GM23338 (cell line): ENCODE results near the gene KMT2E.

Experiments used
- CREB1 ChIP-seq: fragments of 250-450 bp; sonication (Bioruptor Pico); IDR thresholded peaks from 2 replicates; pipeline ENCODE4 v1.5.0; 2020; ENCODE audit warnings: low read depth, mild to moderate bottlenecking, moderate library complexity
- EZH2 ChIP-seq: fragments of 200-600 bp; sonication (generic); IDR thresholded peaks from one replicate; pipeline ENCODE4 v1.8.0; 2017; ENCODE audit warnings: antibody characterized with exemption, mild to moderate bottlenecking, low read depth; ENCODE audit not compliant: unreplicated experiment
- EZH2phosphoT487 ChIP-seq: fragments of 200-600 bp; sonication (generic); IDR thresholded peaks from one replicate; pipeline ENCODE4 v1.8.1; 2018; ENCODE audit warnings: antibody characterized with exemption; ENCODE audit not compliant: unreplicated experiment
- JUNB ChIP-seq: IDR thresholded peaks from one replicate; pipeline ENCODE4 v1.6.1; 2016; ENCODE audit warnings: antibody characterized with exemption; ENCODE audit not compliant: unreplicated experiment
- NANOG ChIP-seq: IDR thresholded peaks from 2 replicates; pipeline ENCODE4 v1.6.1; 2016; ENCODE audit warnings: antibody characterized with exemption, borderline replicate concordance
- POLR2AphosphoS5 ChIP-seq: IDR thresholded peaks from 2 replicates; pipeline ENCODE4 v1.6.1; 2016; ENCODE audit warnings: antibody characterized with exemption, low read depth
- TF ChIP-seq, protein P1 (sequence below), 2 experiments: fragments of 200-600 bp in 1 of 2; sonication (generic) in 1 of 2; conservative IDR thresholded peaks; 2 replicates each; pipeline versions ENCODE4 v1.5.1 to v1.6.1; 2016 to 2017; ENCODE audit warnings: antibody characterized with exemption in 2 of 2, low read depth in 2 of 2, mild to moderate bottlenecking in 2 of 2, moderate library complexity in 1 of 2
- TF ChIP-seq, protein P2 (sequence below): IDR thresholded peaks from one replicate; pipeline ENCODE4 v1.6.1; 2018; ENCODE audit warnings: antibody characterized with exemption; ENCODE audit not compliant: unreplicated experiment
- TF ChIP-seq, protein P3 (sequence below): fragments of 250-450 bp; sonication (Bioruptor Pico); IDR thresholded peaks from 2 replicates; pipeline ENCODE4 v1.5.0; 2020; ENCODE audit warnings: mild to moderate bottlenecking, moderate library complexity
- TF ChIP-seq, protein P4 (sequence below): IDR thresholded peaks from 2 replicates; pipeline ENCODE4 v1.6.1; 2016; ENCODE audit warnings: antibody characterized with exemption

DNA sequence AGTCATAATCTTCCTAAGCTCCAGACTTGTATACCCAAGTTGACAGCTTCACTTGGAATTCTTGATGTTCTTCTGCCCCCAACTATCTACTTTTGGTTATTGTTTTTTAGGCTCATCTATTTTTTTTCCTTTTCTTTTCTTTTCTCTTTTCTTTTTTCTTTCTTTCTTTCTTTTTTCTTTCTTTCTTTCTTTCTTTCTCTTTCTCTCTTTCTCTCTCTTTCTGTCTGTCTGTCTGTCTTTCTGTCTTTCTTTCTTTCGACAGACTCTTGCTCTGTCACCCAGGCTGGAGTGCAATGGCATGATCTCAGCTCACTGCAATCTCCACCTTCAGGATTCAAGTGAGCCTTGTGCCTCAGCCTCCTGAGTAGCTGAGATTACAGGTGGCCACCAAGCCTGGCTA lies 36.5 kb downstream of the KMT2E start:
- TF ChIP-seq, protein P1, sequence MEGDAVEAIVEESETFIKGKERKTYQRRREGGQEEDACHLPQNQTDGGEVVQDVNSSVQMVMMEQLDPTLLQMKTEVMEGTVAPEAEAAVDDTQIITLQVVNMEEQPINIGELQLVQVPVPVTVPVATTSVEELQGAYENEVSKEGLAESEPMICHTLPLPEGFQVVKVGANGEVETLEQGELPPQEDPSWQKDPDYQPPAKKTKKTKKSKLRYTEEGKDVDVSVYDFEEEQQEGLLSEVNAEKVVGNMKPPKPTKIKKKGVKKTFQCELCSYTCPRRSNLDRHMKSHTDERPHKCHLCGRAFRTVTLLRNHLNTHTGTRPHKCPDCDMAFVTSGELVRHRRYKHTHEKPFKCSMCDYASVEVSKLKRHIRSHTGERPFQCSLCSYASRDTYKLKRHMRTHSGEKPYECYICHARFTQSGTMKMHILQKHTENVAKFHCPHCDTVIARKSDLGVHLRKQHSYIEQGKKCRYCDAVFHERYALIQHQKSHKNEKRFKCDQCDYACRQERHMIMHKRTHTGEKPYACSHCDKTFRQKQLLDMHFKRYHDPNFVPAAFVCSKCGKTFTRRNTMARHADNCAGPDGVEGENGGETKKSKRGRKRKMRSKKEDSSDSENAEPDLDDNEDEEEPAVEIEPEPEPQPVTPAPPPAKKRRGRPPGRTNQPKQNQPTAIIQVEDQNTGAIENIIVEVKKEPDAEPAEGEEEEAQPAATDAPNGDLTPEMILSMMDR (conservative IDR thresholded peaks at IDR 0.05; ENCODE audit: low read depth in 2 of 2) = no peak
- TF ChIP-seq, protein P2, sequence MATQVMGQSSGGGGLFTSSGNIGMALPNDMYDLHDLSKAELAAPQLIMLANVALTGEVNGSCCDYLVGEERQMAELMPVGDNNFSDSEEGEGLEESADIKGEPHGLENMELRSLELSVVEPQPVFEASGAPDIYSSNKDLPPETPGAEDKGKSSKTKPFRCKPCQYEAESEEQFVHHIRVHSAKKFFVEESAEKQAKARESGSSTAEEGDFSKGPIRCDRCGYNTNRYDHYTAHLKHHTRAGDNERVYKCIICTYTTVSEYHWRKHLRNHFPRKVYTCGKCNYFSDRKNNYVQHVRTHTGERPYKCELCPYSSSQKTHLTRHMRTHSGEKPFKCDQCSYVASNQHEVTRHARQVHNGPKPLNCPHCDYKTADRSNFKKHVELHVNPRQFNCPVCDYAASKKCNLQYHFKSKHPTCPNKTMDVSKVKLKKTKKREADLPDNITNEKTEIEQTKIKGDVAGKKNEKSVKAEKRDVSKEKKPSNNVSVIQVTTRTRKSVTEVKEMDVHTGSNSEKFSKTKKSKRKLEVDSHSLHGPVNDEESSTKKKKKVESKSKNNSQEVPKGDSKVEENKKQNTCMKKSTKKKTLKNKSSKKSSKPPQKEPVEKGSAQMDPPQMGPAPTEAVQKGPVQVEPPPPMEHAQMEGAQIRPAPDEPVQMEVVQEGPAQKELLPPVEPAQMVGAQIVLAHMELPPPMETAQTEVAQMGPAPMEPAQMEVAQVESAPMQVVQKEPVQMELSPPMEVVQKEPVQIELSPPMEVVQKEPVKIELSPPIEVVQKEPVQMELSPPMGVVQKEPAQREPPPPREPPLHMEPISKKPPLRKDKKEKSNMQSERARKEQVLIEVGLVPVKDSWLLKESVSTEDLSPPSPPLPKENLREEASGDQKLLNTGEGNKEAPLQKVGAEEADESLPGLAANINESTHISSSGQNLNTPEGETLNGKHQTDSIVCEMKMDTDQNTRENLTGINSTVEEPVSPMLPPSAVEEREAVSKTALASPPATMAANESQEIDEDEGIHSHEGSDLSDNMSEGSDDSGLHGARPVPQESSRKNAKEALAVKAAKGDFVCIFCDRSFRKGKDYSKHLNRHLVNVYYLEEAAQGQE = no peak
- TF ChIP-seq CREB1 = no peak
- TF ChIP-seq NANOG = no peak
- TF ChIP-seq, protein P3, sequence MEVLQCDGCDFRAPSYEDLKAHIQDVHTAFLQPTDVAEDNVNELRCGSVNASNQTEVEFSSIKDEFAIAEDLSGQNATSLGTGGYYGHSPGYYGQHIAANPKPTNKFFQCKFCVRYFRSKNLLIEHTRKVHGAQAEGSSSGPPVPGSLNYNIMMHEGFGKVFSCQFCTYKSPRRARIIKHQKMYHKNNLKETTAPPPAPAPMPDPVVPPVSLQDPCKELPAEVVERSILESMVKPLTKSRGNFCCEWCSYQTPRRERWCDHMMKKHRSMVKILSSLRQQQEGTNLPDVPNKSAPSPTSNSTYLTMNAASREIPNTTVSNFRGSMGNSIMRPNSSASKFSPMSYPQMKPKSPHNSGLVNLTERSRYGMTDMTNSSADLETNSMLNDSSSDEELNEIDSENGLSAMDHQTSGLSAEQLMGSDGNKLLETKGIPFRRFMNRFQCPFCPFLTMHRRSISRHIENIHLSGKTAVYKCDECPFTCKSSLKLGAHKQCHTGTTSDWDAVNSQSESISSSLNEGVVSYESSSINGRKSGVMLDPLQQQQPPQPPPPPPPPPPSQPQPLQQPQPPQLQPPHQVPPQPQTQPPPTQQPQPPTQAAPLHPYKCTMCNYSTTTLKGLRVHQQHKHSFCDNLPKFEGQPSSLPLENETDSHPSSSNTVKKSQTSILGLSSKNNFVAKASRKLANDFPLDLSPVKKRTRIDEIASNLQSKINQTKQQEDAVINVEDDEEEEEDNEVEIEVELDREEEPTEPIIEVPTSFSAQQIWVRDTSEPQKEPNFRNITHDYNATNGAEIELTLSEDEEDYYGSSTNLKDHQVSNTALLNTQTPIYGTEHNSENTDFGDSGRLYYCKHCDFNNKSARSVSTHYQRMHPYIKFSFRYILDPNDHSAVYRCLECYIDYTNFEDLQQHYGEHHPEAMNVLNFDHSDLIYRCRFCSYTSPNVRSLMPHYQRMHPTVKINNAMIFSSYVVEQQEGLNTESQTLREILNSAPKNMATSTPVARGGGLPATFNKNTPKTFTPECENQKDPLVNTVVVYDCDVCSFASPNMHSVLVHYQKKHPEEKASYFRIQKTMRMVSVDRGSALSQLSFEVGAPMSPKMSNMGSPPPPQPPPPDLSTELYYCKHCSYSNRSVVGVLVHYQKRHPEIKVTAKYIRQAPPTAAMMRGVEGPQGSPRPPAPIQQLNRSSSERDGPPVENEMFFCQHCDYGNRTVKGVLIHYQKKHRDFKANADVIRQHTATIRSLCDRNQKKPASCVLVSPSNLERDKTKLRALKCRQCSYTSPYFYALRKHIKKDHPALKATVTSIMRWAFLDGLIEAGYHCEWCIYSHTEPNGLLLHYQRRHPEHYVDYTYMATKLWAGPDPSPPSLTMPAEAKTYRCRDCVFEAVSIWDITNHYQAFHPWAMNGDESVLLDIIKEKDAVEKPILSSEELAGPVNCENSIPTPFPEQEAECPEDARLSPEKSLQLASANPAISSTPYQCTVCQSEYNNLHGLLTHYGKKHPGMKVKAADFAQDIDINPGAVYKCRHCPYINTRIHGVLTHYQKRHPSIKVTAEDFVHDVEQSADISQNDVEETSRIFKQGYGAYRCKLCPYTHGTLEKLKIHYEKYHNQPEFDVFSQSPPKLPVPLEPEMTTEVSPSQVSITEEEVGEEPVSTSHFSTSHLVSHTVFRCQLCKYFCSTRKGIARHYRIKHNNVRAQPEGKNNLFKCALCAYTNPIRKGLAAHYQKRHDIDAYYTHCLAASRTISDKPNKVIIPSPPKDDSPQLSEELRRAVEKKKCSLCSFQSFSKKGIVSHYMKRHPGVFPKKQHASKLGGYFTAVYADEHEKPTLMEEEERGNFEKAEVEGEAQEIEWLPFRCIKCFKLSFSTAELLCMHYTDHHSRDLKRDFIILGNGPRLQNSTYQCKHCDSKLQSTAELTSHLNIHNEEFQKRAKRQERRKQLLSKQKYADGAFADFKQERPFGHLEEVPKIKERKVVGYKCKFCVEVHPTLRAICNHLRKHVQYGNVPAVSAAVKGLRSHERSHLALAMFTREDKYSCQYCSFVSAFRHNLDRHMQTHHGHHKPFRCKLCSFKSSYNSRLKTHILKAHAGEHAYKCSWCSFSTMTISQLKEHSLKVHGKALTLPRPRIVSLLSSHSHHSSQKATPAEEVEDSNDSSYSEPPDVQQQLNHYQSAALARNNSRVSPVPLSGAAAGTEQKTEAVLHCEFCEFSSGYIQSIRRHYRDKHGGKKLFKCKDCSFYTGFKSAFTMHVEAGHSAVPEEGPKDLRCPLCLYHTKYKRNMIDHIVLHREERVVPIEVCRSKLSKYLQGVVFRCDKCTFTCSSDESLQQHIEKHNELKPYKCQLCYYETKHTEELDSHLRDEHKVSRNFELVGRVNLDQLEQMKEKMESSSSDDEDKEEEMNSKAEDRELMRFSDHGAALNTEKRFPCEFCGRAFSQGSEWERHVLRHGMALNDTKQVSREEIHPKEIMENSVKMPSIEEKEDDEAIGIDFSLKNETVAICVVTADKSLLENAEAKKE (CRISPR knock-in tag) = no peak
- no peak for TF ChIP-seq POLR2AphosphoS5
- no peak for TF ChIP-seq EZH2phosphoT487
- no peak for TF ChIP-seq EZH2
- TF ChIP-seq JUNB = no peak
- TF ChIP-seq, protein P4, sequence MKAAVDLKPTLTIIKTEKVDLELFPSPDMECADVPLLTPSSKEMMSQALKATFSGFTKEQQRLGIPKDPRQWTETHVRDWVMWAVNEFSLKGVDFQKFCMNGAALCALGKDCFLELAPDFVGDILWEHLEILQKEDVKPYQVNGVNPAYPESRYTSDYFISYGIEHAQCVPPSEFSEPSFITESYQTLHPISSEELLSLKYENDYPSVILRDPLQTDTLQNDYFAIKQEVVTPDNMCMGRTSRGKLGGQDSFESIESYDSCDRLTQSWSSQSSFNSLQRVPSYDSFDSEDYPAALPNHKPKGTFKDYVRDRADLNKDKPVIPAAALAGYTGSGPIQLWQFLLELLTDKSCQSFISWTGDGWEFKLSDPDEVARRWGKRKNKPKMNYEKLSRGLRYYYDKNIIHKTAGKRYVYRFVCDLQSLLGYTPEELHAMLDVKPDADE = no peak
